Measurements from ENCODE around the gene CCDC27.

Gene CCDC27

GRCh38 chr1:3778590-3779264 lies 26.5 kb downstream of the CCDC27 start:
- H3K4me1 ChIP-seq (ENCODE audit: control insufficient read depth, low read length) = peaks cover 14% of the 10 kb centered on the region
- H3K36me3 ChIP-seq (ENCODE audit: control insufficient read depth, low read length) = peaks cover 48% of the 10 kb centered on the region
- H3F3A ChIP-seq (ENCODE audit: control insufficient read depth, insufficient read depth) = no peaks in the 10 kb centered on the region
- TF ChIP-seq CTCF (IDR thresholded peaks at IDR 0.05; ENCODE audit: low read depth, low read length, poor library complexity, severe bottlenecking) = no peak
- no peak for TF ChIP-seq EZH2phosphoT487 (IDR thresholded peaks at IDR 0.05; ENCODE audit: borderline replicate concordance, low read length)
- peaks cover 6% of the 10 kb centered on the region for H3K27me3 ChIP-seq (ENCODE audit: control insufficient read depth, low read length)
- no peaks in the 10 kb centered on the region for H3K9me3 ChIP-seq (ENCODE audit: control insufficient read depth, insufficient read depth, low read length)
- H3K4me2 ChIP-seq (ENCODE audit: low read length) = no peak overlapping the region
- no peaks in the 10 kb centered on the region for H4K20me1 ChIP-seq (ENCODE audit: control insufficient read depth, insufficient read depth, low read depth, low read length)
- no peaks in the 10 kb centered on the region for H3K79me2 ChIP-seq (ENCODE audit: control insufficient read depth, low read length)
- H3K4me3 ChIP-seq (ENCODE audit: low read length) = no peak overlapping the region
- H3K27ac ChIP-seq (ENCODE audit: low read depth, low read length) = no peak overlapping the region
- no peaks in the 10 kb centered on the region for H3K9me2 ChIP-seq (replicated peaks; ENCODE audit: control insufficient read depth, low read length)

GRCh38 chr1:3779265-3779911 lies 27.1 kb downstream of the CCDC27 start:
- Histone ChIP-seq H4K20me1 (ENCODE audit: control insufficient read depth, insufficient read depth, low read depth, low read length) (no peaks in the 10 kb centered on the region), H3K4me2 (ENCODE audit: low read length) (no peak overlapping the region), H3K36me3 (ENCODE audit: control insufficient read depth, low read length) (peaks cover 55% of the 10 kb centered on the region), H3K9me2 (replicated peaks; ENCODE audit: control insufficient read depth, low read length) (no peaks in the 10 kb centered on the region), H3K4me1 (ENCODE audit: control insufficient read depth, low read length) (peaks cover 14% of the 10 kb centered on the region), H3K79me2 (ENCODE audit: control insufficient read depth, low read length) (no peaks in the 10 kb centered on the region), H3K4me3 (ENCODE audit: low read length) (no peak overlapping the region), H3F3A (ENCODE audit: control insufficient read depth, insufficient read depth) (no peaks in the 10 kb centered on the region), H3K27ac (ENCODE audit: low read depth, low read length) (no peak overlapping the region), H3K9me3 (ENCODE audit: control insufficient read depth, insufficient read depth, low read length) (no peaks in the 10 kb centered on the region), H3K27me3 (ENCODE audit: control insufficient read depth, low read length) (no peaks in the 10 kb centered on the region)
- TF ChIP-seq EZH2phosphoT487 (IDR thresholded peaks at IDR 0.05; ENCODE audit: borderline replicate concordance, low read length) (no peak), CTCF (IDR thresholded peaks at IDR 0.05; ENCODE audit: low read depth, low read length, poor library complexity, severe bottlenecking) (no peak)

- Histone ChIP-seq H3K27ac (ENCODE audit: low read depth, low read length) (no peak overlapping the region), H3K4me1 (ENCODE audit: control insufficient read depth, low read length) (peaks cover 14% of the 10 kb centered on the region), H4K20me1 (ENCODE audit: control insufficient read depth, insufficient read depth, low read depth, low read length) (no peaks in the 10 kb centered on the region), H3K9me2 (replicated peaks; ENCODE audit: control insufficient read depth, low read length) (no peaks in the 10 kb centered on the region), H3K4me2 (ENCODE audit: low read length) (no peak overlapping the region), H3K9me3 (ENCODE audit: control insufficient read depth, insufficient read depth, low read length) (no peaks in the 10 kb centered on the region), H3K36me3 (ENCODE audit: control insufficient read depth, low read length) (peaks cover 60% of the 10 kb centered on the region), H3K4me3 (ENCODE audit: low read length) (no peak overlapping the region), H3K27me3 (ENCODE audit: control insufficient read depth, low read length) (no peaks in the 10 kb centered on the region), H3F3A (ENCODE audit: control insufficient read depth, insufficient read depth) (no peaks in the 10 kb centered on the region), H3K79me2 (ENCODE audit: control insufficient read depth, low read length) (no peaks in the 10 kb centered on the region)
- TF ChIP-seq EZH2phosphoT487 (IDR thresholded peaks at IDR 0.05; ENCODE audit: borderline replicate concordance, low read length) (no peak), CTCF (IDR thresholded peaks at IDR 0.05; ENCODE audit: low read depth, low read length, poor library complexity, severe bottlenecking) (no peak)
These were observed 27.7 kb downstream of the CCDC27 start for GRCh38 chr1:3779912-3780416.

Data from DOHH2 (cell line).